ENCODE measurements around the gene OR2K2. TPM values are rescaled to one million over a fixed set of nuclear protein-coding genes. Genes with fewer than 3 reads are reported as not detected.

Gene OR2K2
- polyA plus RNA-seq, 1 donor from 2014 or later = 0.68 TPM

- Histone ChIP-seq H4K20me1 (ENCODE audit: insufficient read depth) (no peaks in the 10 kb centered on the region), H3K27me3 (ENCODE audit: insufficient read depth, low read depth, low read length) (no peaks in the 10 kb centered on the region), H3K36me3 (ENCODE audit: insufficient read depth, low read length) (no peaks in the 10 kb centered on the region), H3K9ac (ENCODE audit: low read length) (no peak overlapping the region), H3K4me3 (ENCODE audit: low read length) (no peak overlapping the region), H3K27ac (ENCODE audit: low read length) (no peak overlapping the region), H3K79me2 (replicated peaks; ENCODE audit: insufficient read depth, low read length) (no peaks in the 10 kb centered on the region), H3F3A (ENCODE audit: insufficient read depth, low read length, poor library complexity, severe bottlenecking) (no peaks in the 10 kb centered on the region), H3K9me3 (ENCODE audit: low read length) (no peaks in the 10 kb centered on the region), H3K9me2 (ENCODE audit: insufficient read depth, low read length) (no peaks in the 10 kb centered on the region), H3K4me2 (ENCODE audit: low read length) (no peak overlapping the region), H2AFZ (ENCODE audit: low read depth, low read length) (no peak overlapping the region)
- TF ChIP-seq TAF1 (IDR thresholded peaks at IDR 0.05; ENCODE audit: low read depth) (no peak), SMC3 (conservative IDR thresholded peaks at IDR 0.05; ENCODE audit: poor library complexity) (no peak), EP300 (conservative IDR thresholded peaks at IDR 0.05; ENCODE audit: poor library complexity, severe bottlenecking) (no peak), REST (IDR thresholded peaks at IDR 0.05; ENCODE audit: borderline replicate concordance) (no peak), EZH2 (IDR thresholded peaks at IDR 0.05; ENCODE audit: borderline replicate concordance, insufficient read depth, low read length, poor library complexity, severe bottlenecking) (no peak), RAD21 (conservative IDR thresholded peaks at IDR 0.05) (no peak), MXI1 (conservative IDR thresholded peaks at IDR 0.05; ENCODE audit: poor library complexity, severe bottlenecking) (no peak), POLR2AphosphoS5 (IDR thresholded peaks at IDR 0.05) (no peak), CTCF (IDR thresholded peaks at IDR 0.05; ENCODE audit: poor library complexity, severe bottlenecking) (no peak)
These were observed 35.2 kb downstream of the OR2K2 start for GRCh38 chr9:111294691-111295451.

- Histone ChIP-seq H3K4me2 (ENCODE audit: low read length) (no peak overlapping the region), H3K9ac (ENCODE audit: low read length) (no peak overlapping the region), H3K79me2 (replicated peaks; ENCODE audit: insufficient read depth, low read length) (no peaks in the 10 kb centered on the region), H4K20me1 (ENCODE audit: insufficient read depth) (no peaks in the 10 kb centered on the region), H3F3A (ENCODE audit: insufficient read depth, low read length, poor library complexity, severe bottlenecking) (no peaks in the 10 kb centered on the region), H3K9me3 (ENCODE audit: low read length) (no peaks in the 10 kb centered on the region), H3K4me3 (ENCODE audit: low read length) (no peak overlapping the region), H3K27me3 (ENCODE audit: insufficient read depth, low read depth, low read length) (no peaks in the 10 kb centered on the region), H3K9me2 (ENCODE audit: insufficient read depth, low read length) (no peaks in the 10 kb centered on the region), H3K36me3 (ENCODE audit: insufficient read depth, low read length) (no peaks in the 10 kb centered on the region), H2AFZ (ENCODE audit: low read depth, low read length) (no peak overlapping the region), H3K27ac (ENCODE audit: low read length) (no peak overlapping the region)
- TF ChIP-seq EP300 (conservative IDR thresholded peaks at IDR 0.05; ENCODE audit: poor library complexity, severe bottlenecking) (no peak), REST (IDR thresholded peaks at IDR 0.05; ENCODE audit: borderline replicate concordance) (no peak), MXI1 (conservative IDR thresholded peaks at IDR 0.05; ENCODE audit: poor library complexity, severe bottlenecking) (no peak), SMC3 (conservative IDR thresholded peaks at IDR 0.05; ENCODE audit: poor library complexity) (no peak), CTCF (IDR thresholded peaks at IDR 0.05; ENCODE audit: poor library complexity, severe bottlenecking) (no peak), EZH2 (IDR thresholded peaks at IDR 0.05; ENCODE audit: borderline replicate concordance, insufficient read depth, low read length, poor library complexity, severe bottlenecking) (no peak)
These were observed 42.9 kb downstream of the OR2K2 start for GRCh38 chr9:111287127-111287526.

Measured in neural cell (in vitro differentiated cells).